ENCODE measurements around the gene GNLY. TPM values are rescaled to one million over a fixed set of nuclear protein-coding genes. Genes with fewer than 3 reads are reported as not detected.

Gene GNLY
- total RNA-seq, 6 donors from 2014 or later, result 12.2 to 24.7 (median 21.0) TPM

DNA sequence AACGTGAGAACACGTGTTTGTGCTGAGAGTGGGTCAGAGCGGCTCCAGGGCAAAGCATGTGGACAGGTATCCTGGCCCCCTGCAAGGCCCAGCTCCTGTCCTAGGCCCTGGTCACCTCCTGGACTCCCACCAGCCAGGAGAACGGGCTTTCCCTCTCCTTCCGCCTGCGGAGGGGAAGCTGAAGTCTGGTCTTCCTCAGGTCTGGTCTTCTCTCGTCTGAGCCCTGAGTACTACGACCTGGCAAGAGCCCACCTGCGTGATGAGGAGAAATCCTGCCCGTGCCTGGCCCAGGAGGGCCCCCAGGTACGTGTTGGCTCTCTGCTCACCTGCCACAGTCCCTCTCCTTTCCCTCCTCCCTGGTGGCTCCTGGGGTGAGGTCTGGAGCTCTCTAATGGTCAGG lies 963 bp downstream of the GNLY start:
- no peak for TF ChIP-seq EP300 (IDR thresholded peaks at IDR 0.05)
- TF ChIP-seq CTCF (IDR thresholded peaks at IDR 0.05), result no peak
- TF ChIP-seq POLR2A (IDR thresholded peaks at IDR 0.05), result no peak
- no peak for TF ChIP-seq POLR2AphosphoS5 (IDR thresholded peaks at IDR 0.05)
- WGBS, 2 donors, result 93% methylated on average over 8 to 11 of the region's 11 CpGs
- ATAC-seq (ENCODE audit: low FRiP score in 2 of 2), result peak in 1 of 2 donors; percentile 7

DNA sequence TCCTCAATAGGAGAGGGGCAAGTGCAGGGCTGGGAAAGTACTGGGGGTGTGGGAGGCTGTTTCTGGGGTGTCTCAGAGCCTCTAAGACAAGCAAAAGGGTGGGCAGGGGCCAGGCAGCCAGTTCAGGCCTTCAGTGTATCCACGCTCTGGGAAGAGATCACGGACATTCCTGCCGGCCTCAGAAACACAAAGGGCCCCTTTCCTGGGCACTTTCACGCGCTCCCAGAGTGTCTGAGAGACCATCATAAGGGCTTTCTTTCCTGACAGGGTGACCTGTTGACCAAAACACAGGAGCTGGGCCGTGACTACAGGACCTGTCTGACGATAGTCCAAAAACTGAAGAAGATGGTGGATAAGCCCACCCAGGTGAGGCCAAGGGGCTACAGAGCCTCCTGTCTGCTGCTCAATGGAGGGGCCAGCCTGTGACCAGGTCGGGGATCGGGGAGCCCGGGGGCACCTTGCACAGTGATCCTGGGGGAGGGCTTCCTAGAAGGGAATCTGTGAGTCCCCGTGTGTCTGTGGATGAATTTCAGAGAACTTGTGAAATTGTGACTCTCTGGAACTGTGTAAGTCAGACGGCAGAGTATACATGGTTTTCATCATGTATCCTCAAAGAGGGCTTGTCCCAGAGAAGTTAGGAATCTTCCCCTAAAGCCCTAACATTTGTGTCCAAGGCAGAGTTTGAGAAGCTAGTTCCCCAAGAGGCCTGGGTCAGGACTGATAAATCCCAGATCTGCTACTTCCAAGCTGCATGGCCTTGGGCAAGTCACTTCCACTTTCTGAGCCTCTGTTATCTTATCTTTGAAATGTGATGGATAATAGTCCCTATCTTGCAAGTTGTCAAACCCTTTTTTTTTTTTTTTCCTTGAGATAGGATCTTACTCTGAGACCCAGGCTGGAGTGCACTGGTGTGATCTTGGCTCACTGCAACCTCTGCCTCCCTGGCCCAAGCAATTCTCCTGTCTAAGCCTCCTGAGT lies 1.8 kb downstream of the GNLY start:
- DNase-seq, result peak in 1 of 2 donors; percentile 50
- Histone ChIP-seq H3K9me3 (no peaks in the 10 kb centered on the region), H3K4me1 (peaks cover 0 to 7% (median 2%) of the 10 kb centered on the region in 4 donors), H3K27ac (no peak overlapping the region), H3K36me3 (no peaks in the 10 kb centered on the region), H3K4me3 (peak overlapping the region in 1 of 4 donors; percentile 20), H3K27me3 (no peaks in the 10 kb centered on the region)
- no peak for ATAC-seq (ENCODE audit: low FRiP score in 2 of 2)
- WGBS, 2 donors, result 92 to 94% methylated on average over 12 of the region's 12 CpGs
- TF ChIP-seq CTCF (IDR thresholded peaks at IDR 0.05) (no peak), POLR2A (IDR thresholded peaks at IDR 0.05) (no peak), POLR2AphosphoS5 (IDR thresholded peaks at IDR 0.05) (no peak), EP300 (IDR thresholded peaks at IDR 0.05) (no peak)

More for the DNA sequence above, 963 bp downstream of the GNLY start:
- Histone ChIP-seq H3K27ac (peak overlapping the region in 2 of 4 donors; percentile 49 to 50), H3K4me1 (peaks cover 0 to 7% (median 2%) of the 10 kb centered on the region in 4 donors), H3K4me3 (peak overlapping the region in 1 of 4 donors; percentile 20), H3K27me3 (no peaks in the 10 kb centered on the region), H3K9me3 (no peaks in the 10 kb centered on the region), H3K36me3 (no peaks in the 10 kb centered on the region)
- no peak for DNase-seq

DNA sequence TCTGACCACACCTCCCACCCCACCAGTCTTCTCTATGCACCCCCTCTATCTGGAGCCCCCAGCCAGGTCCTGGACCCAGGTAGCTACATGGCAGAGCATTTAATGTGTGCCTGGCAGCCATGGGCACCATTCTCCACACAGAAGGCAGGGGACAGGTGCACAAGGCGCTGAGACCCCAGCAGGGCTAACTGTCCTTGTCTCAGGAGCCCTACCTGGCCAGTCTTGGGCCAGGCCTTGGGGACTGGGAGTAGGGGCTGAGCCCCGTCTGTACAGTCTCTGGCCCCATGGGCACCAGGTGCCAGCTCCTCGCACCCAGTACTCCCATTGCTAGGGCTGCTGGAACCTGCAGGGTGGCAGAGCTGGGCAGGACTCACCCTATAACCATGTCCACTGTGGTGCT lies 2.9 kb downstream of the GNLY start:
- ATAC-seq (ENCODE audit: low FRiP score in 2 of 2) (no peak), DNase-seq (peak in 1 of 2 donors; percentile 32)
- Histone ChIP-seq H3K27ac (no peak overlapping the region), H3K4me1 (peaks cover 0 to 7% (median 3%) of the 10 kb centered on the region in 4 donors), H3K9me3 (no peaks in the 10 kb centered on the region), H3K4me3 (no peak overlapping the region), H3K27me3 (no peaks in the 10 kb centered on the region), H3K36me3 (no peaks in the 10 kb centered on the region)
- 100% methylated on average over 1 of the region's 3 CpGs; no CpG with 5 or more reads in 1 of the 2 donors for WGBS, 2 donors
- TF ChIP-seq CTCF (IDR thresholded peaks at IDR 0.05), result no peak

- Histone ChIP-seq H3K4me1 (peaks cover 3 to 8% (median 6%) of the 10 kb centered on the region in 4 donors), H3K27ac (peak overlapping the region in 1 of 4 donors; percentile 38), H3K36me3 (no peaks in the 10 kb centered on the region), H3K9me3 (no peaks in the 10 kb centered on the region), H3K27me3 (no peaks in the 10 kb centered on the region), H3K4me3 (no peak overlapping the region)
- 50 to 71% methylated on average over 2 of the region's 2 CpGs for WGBS, 2 donors
- no peak for TF ChIP-seq POLR2A (IDR thresholded peaks at IDR 0.05)
- no peak for TF ChIP-seq EP300 (IDR thresholded peaks at IDR 0.05)
- no peak for TF ChIP-seq CTCF (IDR thresholded peaks at IDR 0.05)
- no peak for TF ChIP-seq POLR2AphosphoS5 (IDR thresholded peaks at IDR 0.05)
- ATAC-seq (ENCODE audit: low FRiP score in 2 of 2) (no peak), DNase-seq (no peak)
Measured at GRCh38 chr2:85697716-85698115, 3.6 kb downstream of the GNLY start.

Data from upper lobe of left lung (tissue), 6 donors.